Measurements from ENCODE around the gene PBRM1.

The PBRM1 gene

GRCh38 chr3:52504977-52505376, 180.7 kb downstream of the PBRM1 start:
- DNase-seq = no peak

- no peak for DNase-seq
These were observed 181.8 kb downstream of the PBRM1 start for GRCh38 chr3:52503788-52504424.

GRCh38 chr3:52502808-52503350, 182.8 kb downstream of the PBRM1 start:
- DNase-seq = no peak

- DNase-seq = no peak
These were observed 183.7 kb downstream of the PBRM1 start for GRCh38 chr3:52502001-52502400.

- DNase-seq = no peak
These were observed 184.7 kb downstream of the PBRM1 start for GRCh38 chr3:52501046-52501445.

GRCh38 chr3:52498137-52499054, 187.3 kb downstream of the PBRM1 start:
- peak; percentile 100 for DNase-seq

GRCh38 chr3:52495777-52496602, 189.7 kb downstream of the PBRM1 start:
- no peak for DNase-seq
